Activated B cell treated with CpG ODN at 0.5 μM for 24 hours (primary cell): Measurements from ENCODE around the gene CCDC191. TPM values are rescaled to one million over a fixed set of nuclear protein-coding genes. Genes with fewer than 3 reads are reported as not detected.
A peak's percentile ranks its signal among the peaks of the same experiment; 100 is the strongest.

Source experiments
- ATAC-seq: fragments of 200-7000 bp; cut with Tn5 transposase; one replicate; pipeline ENCODE4 v1.10.0; 2021; ENCODE audit warnings: low read depth, mild to moderate bottlenecking, moderate library complexity
- CTCF ChIA-PET: fragments of 350-600 bp; sonication (Branson Sonifier 250); formaldehyde crosslinking; loops from one replicate; lab custom pipeline; 2021; ENCODE audit warnings: antibody characterized with exemption; lab: Charles Lee
- POLR2A ChIA-PET: fragments of 350-600 bp; sonication (Branson Sonifier 250); formaldehyde crosslinking; loops from one replicate; lab custom pipeline; 2021; ENCODE audit warnings: antibody characterized with exemption; lab: Charles Lee
- DNase-seq: peaks from one replicate; pipeline ENCODE4 v3.0.0; 2022
- H3K27ac Mint-ChIP-seq: one replicate; pipeline ENCODE4 v1.8.0; 2020; ENCODE audit warnings: mixed read lengths
- H3K27me3 Mint-ChIP-seq: one replicate; pipeline ENCODE4 v1.8.0; 2021; ENCODE audit warnings: mixed read lengths
- H3K36me3 Mint-ChIP-seq: one replicate; pipeline ENCODE4 v1.8.0; 2021; ENCODE audit warnings: low read depth, mixed read lengths
- H3K4me1 Mint-ChIP-seq: one replicate; pipeline ENCODE4 v1.8.0; 2021; ENCODE audit warnings: mixed read lengths
- H3K4me3 Mint-ChIP-seq: one replicate; pipeline ENCODE4 v1.8.0; 2020; ENCODE audit warnings: mild to moderate bottlenecking, mixed read lengths
- H3K9me3 Mint-ChIP-seq: one replicate; pipeline ENCODE4 v1.8.0; 2020; ENCODE audit warnings: mixed read lengths
- CTCF ChIP-seq: fragments of 200-600 bp; IDR thresholded peaks from one replicate; pipeline ENCODE4 v1.8.0; 2022; ENCODE audit warnings: antibody characterized with exemption, mild to moderate bottlenecking
- intact Hi-C: fragments of 100-400 bp; cut with micrococcal nuclease; formaldehyde crosslinking; loops from one replicate; pipeline ENCODE4 v1.15.1; 2024
- total RNA-seq: library from RNA; stranded (reverse); gene quantifications from 2 replicates; pipeline ENCODE4 v1.2.3, GENCODE V29; 2022

Gene CCDC191
- total RNA-seq, 1 donor from 2014 or later = 17.2 TPM

GRCh38 chr3:114014211-114014610, 42.1 kb downstream of the CCDC191 start:
- Mint-ChIP-seq H3K4me1 (peaks cover 30% of the 10 kb centered on the region), H3K9me3 (no peaks in the 10 kb centered on the region), H3K36me3 (peaks cover 6% of the 10 kb centered on the region), H3K4me3 (no peak overlapping the region), H3K27me3 (no peaks in the 10 kb centered on the region), H3K27ac (no peak overlapping the region)
- ChIA-PET POLR2A (no interaction called here), CTCF (interaction anchor here (1.9 kb wide), 1 partner anchor 9 kb away, joined by 4 read pairs; no protein-coding TSS in a partner anchor)
- intact Hi-C loops = no loop called here
- no peak for DNase-seq
- no peak for ATAC-seq
- TF ChIP-seq CTCF = no peak

DNA sequence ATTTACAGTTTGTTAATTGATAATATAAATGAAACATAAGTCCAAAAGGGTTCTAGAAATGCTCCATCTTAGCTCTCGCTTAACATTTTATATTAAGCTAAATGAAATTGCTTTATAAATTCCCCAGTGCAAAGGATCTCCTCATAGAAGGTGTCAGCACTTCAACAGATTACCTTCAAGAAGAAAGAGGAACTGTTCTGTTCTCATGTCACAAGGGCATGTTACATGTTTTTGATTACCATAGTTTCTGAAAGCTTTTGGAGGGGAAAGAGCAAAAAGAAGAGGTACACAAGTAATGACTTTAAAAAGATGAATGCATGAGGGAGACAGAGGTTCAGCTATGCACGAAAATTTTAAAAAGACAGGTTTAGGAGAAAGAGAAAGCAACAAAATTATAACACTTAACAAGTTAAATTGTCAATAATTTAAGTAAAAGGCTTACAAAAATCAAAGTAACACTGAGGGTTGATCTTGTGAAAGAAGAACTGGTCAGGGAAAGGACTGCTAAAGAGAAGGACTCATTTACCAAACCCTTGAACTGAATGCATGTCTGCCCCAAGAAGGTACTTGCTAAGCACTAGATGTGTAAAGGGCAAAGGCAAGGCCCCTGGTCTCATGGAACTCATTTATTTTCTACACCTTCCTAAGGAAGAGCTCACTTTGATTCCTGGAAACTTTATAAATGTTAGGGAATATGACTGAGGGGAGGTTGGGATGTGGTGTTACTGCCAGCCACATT, 45.1 kb downstream of the CCDC191 start:
- no peaks in the 10 kb centered on the region for H3K9me3 Mint-ChIP-seq
- intact Hi-C loops = no loop called here
- TF ChIP-seq CTCF = no peak
- peak overlapping the region; percentile 89 for H3K27ac Mint-ChIP-seq
- H3K4me3 Mint-ChIP-seq = peak overlapping the region; percentile 81
- ChIA-PET POLR2A (interaction anchor here (0.5 to 3.3 kb wide), 3 partner anchors 45 to 1658 kb away, joined by 3 to 19 read pairs (median 3); partner anchors contain the start of genes CCDC191 and QTRT2), CTCF (interaction anchor here (0.7 to 1.2 kb wide), 3 partner anchors 31 to 275 kb away, joined by 3 to 6 read pairs (median 3); partner anchors contain the start of genes CCDC191 and QTRT2)
- ATAC-seq = peak; percentile 82
- H3K4me1 Mint-ChIP-seq = peaks cover 50% of the 10 kb centered on the region
- DNase-seq = no peak
- no peaks in the 10 kb centered on the region for H3K27me3 Mint-ChIP-seq
- peaks cover 2% of the 10 kb centered on the region for H3K36me3 Mint-ChIP-seq

- no peak for TF ChIP-seq CTCF
- CTCF ChIA-PET = interaction anchor here (0.8 to 1.8 kb wide), 9 partner anchors 9 to 413 kb away, joined by 3 to 14 read pairs (median 4); partner anchors contain the start of genes CCDC191 and QTRT2
- Mint-ChIP-seq H3K36me3 (peaks cover 25% of the 10 kb centered on the region), H3K9me3 (no peaks in the 10 kb centered on the region), H3K27me3 (no peaks in the 10 kb centered on the region), H3K27ac (peak overlapping the region; percentile 97), H3K4me1 (peaks cover 61% of the 10 kb centered on the region), H3K4me3 (peak overlapping the region; percentile 76)
- POLR2A ChIA-PET = interaction anchor here (0.5 to 4.8 kb wide), 9 partner anchors 11 to 293 kb away, joined by 3 to 53 read pairs (median 6); partner anchors contain the start of genes ATP6V1A, CCDC191, NAA50 and QTRT2
- ATAC-seq = peak; percentile 95
- intact Hi-C loops = loop anchor here (1.0 to 10.0 kb wide), 8 partner anchors 20 to 289 kb away; partner anchors contain the start of genes ATP6V1A, CCDC191, GRAMD1C and NAA50
- peak; percentile 52 for DNase-seq
Measured at GRCh38 chr3:114005481-114005880, 50.8 kb downstream of the CCDC191 start.

DNA sequence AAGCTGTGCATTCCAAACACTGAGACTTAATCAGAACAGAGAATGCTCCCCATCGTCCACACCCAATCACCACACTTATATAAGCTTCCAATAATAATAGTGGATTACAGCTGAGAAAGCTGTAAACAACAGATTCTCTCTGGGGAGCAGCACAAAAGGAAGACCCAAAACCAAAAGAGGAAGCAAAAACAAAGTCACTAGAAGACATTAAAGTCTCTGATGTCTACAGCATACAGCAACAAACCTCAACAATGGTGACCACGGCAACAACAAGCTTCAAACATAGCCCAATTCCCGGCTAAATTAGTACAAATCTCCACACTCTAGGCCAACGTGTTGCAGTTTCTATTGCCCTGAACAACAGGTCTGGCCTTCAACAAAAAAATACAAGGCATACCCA, 70.8 kb downstream of the CCDC191 start:
- Mint-ChIP-seq H3K4me3 (peak overlapping the region; percentile 56), H3K27ac (peak overlapping the region; percentile 88), H3K36me3 (peaks cover 32% of the 10 kb centered on the region), H3K27me3 (no peaks in the 10 kb centered on the region), H3K4me1 (peaks cover 57% of the 10 kb centered on the region), H3K9me3 (no peaks in the 10 kb centered on the region)
- ATAC-seq (peak; percentile 89), DNase-seq (no peak)
- CTCF ChIA-PET = interaction anchor here (0.9 to 1.3 kb wide), 3 partner anchors 20 to 228 kb away, joined by 3 to 6 read pairs (median 3); no protein-coding TSS in a partner anchor
- intact Hi-C loops = loop anchor here (1.0 to 2.0 kb wide), 4 partner anchors 20 to 238 kb away; partner anchors contain the start of genes ATP6V1A, CCDC191, QTRT2 and ZDHHC23
- no peak for TF ChIP-seq CTCF
- POLR2A ChIA-PET = interaction anchor here (1.3 to 3.2 kb wide), 3 partner anchors 20 to 228 kb away, joined by 3 to 24 read pairs (median 10); partner anchors contain the start of genes CCDC191 and QTRT2

- ATAC-seq (no peak), DNase-seq (no peak)
- Mint-ChIP-seq H3K36me3 (peaks cover 43% of the 10 kb centered on the region), H3K27ac (no peak overlapping the region), H3K4me1 (peaks cover 57% of the 10 kb centered on the region), H3K27me3 (no peaks in the 10 kb centered on the region), H3K4me3 (no peak overlapping the region), H3K9me3 (no peaks in the 10 kb centered on the region)
- CTCF ChIA-PET = no interaction called here
- intact Hi-C loops = no loop called here
- POLR2A ChIA-PET = interaction anchor here (0.5 kb wide), 1 partner anchor 29 kb away, joined by 4 read pairs; no protein-coding TSS in a partner anchor
- no peak for TF ChIP-seq CTCF
Measured at GRCh38 chr3:113983544-113983943, 72.8 kb downstream of the CCDC191 start.
